Nephron (organoid): Measurements from ENCODE around the gene TAF4.

Experiments used
- H3K27ac Mint-ChIP-seq, 3 experiments: 2 replicates each; pipeline ENCODE4 v1.8.0; 2020; ENCODE audit warnings: mixed read lengths in 3 of 3, mild to moderate bottlenecking in 2 of 3, moderate library complexity in 1 of 3
- H3K27me3 Mint-ChIP-seq: 2 replicates; pipeline ENCODE4 v1.8.0; 2021; ENCODE audit warnings: low read depth, mild to moderate bottlenecking, moderate library complexity, mixed read lengths
- H3K36me3 Mint-ChIP-seq: 2 replicates; pipeline ENCODE4 v1.8.0; 2020; ENCODE audit warnings: low read depth, mixed read lengths
- H3K4me1 Mint-ChIP-seq: 2 replicates; pipeline ENCODE4 v1.8.0; 2020; ENCODE audit warnings: mixed read lengths
- H3K4me3 Mint-ChIP-seq, 3 experiments: 2 replicates each; pipeline ENCODE4 v1.8.0; 2020; ENCODE audit warnings: mild to moderate bottlenecking in 3 of 3, mixed read lengths in 3 of 3, moderate library complexity in 2 of 3
- H3K9me3 Mint-ChIP-seq: 2 replicates; pipeline ENCODE4 v1.8.0; 2020; ENCODE audit warnings: mixed read lengths
- CTCF ChIP-seq, 3 experiments: fragments of 200-600 bp; sonication (generic); IDR thresholded peaks; one replicate each; pipeline ENCODE4 v1.5.0; 2021; ENCODE audit warnings: antibody characterized with exemption in 3 of 3; ENCODE audit not compliant: unreplicated experiment in 3 of 3

TAF4 gene

GRCh38 chr20:61970357-61970756 is 95.3 kb downstream of the TAF4 start:
- no peak overlapping the region for H3K27ac Mint-ChIP-seq
- H3K4me1 Mint-ChIP-seq, result no peaks in the 10 kb centered on the region
- no peak overlapping the region for H3K4me3 Mint-ChIP-seq
- no peaks in the 10 kb centered on the region for H3K27me3 Mint-ChIP-seq
- no peaks in the 10 kb centered on the region for H3K9me3 Mint-ChIP-seq
- H3K36me3 Mint-ChIP-seq, result peaks cover 34% of the 10 kb centered on the region
- TF ChIP-seq CTCF (IDR thresholded peaks at IDR 0.05; ENCODE audit: unreplicated experiment in 3 of 3), result no peak

- Mint-ChIP-seq H3K4me1 (no peaks in the 10 kb centered on the region), H3K36me3 (peaks cover 31% of the 10 kb centered on the region), H3K9me3 (no peaks in the 10 kb centered on the region), H3K4me3 (no peak overlapping the region), H3K27ac (no peak overlapping the region), H3K27me3 (no peaks in the 10 kb centered on the region)
- TF ChIP-seq CTCF (IDR thresholded peaks at IDR 0.05; ENCODE audit: unreplicated experiment in 3 of 3), result no peak
Observed at GRCh38 chr20:61969806-61970205, 95.9 kb downstream of the TAF4 start.

- H3K36me3 Mint-ChIP-seq, result peaks cover 25% of the 10 kb centered on the region
- no peak for TF ChIP-seq CTCF (IDR thresholded peaks at IDR 0.05; ENCODE audit: unreplicated experiment in 3 of 3)
- peaks cover 4% of the 10 kb centered on the region for H3K27me3 Mint-ChIP-seq
- no peak overlapping the region for H3K4me3 Mint-ChIP-seq
- no peaks in the 10 kb centered on the region for H3K9me3 Mint-ChIP-seq
- no peak overlapping the region for H3K27ac Mint-ChIP-seq
- no peaks in the 10 kb centered on the region for H3K4me1 Mint-ChIP-seq
Observed at GRCh38 chr20:61968932-61969331, 96.7 kb downstream of the TAF4 start.

- peaks cover 4% of the 10 kb centered on the region for H3K27me3 Mint-ChIP-seq
- TF ChIP-seq CTCF (IDR thresholded peaks at IDR 0.05; ENCODE audit: unreplicated experiment in 3 of 3), result no peak
- H3K27ac Mint-ChIP-seq, result no peak overlapping the region
- H3K9me3 Mint-ChIP-seq, result no peaks in the 10 kb centered on the region
- no peaks in the 10 kb centered on the region for H3K4me1 Mint-ChIP-seq
- no peak overlapping the region for H3K4me3 Mint-ChIP-seq
- H3K36me3 Mint-ChIP-seq, result peaks cover 18% of the 10 kb centered on the region
Observed at GRCh38 chr20:61968036-61968810, 97.5 kb downstream of the TAF4 start.

GRCh38 chr20:61967300-61967699 is 98.4 kb downstream of the TAF4 start:
- peaks cover 5% of the 10 kb centered on the region for H3K27me3 Mint-ChIP-seq
- H3K4me3 Mint-ChIP-seq, result no peak overlapping the region
- no peak overlapping the region for H3K27ac Mint-ChIP-seq
- peaks cover 9% of the 10 kb centered on the region for H3K36me3 Mint-ChIP-seq
- H3K9me3 Mint-ChIP-seq, result no peaks in the 10 kb centered on the region
- no peak for TF ChIP-seq CTCF (IDR thresholded peaks at IDR 0.05; ENCODE audit: unreplicated experiment in 3 of 3)
- no peaks in the 10 kb centered on the region for H3K4me1 Mint-ChIP-seq
